LNCAP (cell line): ENCODE measurements around the gene BAAT.

Experiments
- CTCF ChIP-seq: fragments of 450-650 bp; IDR thresholded peaks from 2 replicates; pipeline ENCODE4 v1.5.1; 2017; ENCODE audit warnings: mild to moderate bottlenecking

The BAAT gene

DNA sequence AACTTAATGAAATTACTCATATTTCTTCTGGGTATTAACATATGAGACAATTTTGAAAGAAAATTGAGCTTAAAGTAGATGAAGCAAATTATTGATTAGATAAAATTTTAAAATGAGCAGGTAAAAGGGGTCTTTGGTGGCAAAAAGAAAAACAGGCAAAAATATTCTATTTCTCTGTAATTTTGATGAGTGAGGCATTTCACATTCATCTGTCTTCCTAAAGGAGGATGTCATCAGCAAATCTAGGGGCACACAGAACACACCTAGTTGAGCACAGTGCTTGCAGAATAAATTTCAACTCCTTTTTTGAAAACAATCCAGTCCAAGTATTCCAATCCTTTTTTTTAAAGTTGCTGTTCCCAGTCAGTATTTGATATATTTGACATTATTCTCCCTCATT, 30.0 kb upstream of the BAAT start:
- no peak for TF ChIP-seq CTCF

- no peak for TF ChIP-seq CTCF
Measured at GRCh38 chr9:101409079-101409477, 24.3 kb upstream of the BAAT start.

DNA sequence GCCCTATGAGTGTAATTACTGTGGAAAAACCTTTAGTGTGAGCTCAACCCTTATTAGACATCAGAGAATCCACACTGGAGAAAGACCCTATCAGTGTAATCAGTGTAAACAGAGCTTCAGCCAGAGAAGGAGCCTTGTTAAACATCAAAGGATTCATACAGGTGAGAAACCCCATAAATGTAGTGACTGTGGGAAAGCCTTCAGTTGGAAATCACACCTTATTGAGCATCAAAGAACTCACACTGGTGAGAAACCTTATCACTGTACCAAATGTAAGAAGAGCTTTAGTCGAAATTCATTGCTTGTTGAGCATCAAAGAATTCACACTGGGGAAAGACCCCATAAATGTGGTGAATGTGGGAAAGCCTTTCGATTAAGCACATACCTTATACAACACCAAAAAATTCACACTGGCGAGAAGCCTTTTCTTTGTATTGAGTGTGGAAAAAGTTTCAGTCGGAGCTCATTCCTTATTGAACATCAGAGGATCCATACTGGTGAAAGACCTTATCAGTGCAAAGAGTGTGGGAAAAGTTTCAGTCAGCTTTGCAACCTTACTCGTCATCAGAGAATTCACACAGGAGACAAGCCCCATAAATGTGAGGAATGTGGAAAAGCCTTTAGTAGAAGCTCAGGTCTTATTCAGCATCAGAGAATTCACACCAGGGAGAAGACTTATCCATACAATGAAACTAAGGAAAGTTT, 23.7 kb upstream of the BAAT start:
- TF ChIP-seq CTCF, result no peak

- no peak for TF ChIP-seq CTCF
Measured at GRCh38 chr9:101403516-101404285, 18.9 kb upstream of the BAAT start.

- no peak for TF ChIP-seq CTCF
Measured at GRCh38 chr9:101400120-101400519, 15.3 kb upstream of the BAAT start.

- TF ChIP-seq CTCF, result no peak
Measured at GRCh38 chr9:101399643-101399970, 14.8 kb upstream of the BAAT start.

DNA sequence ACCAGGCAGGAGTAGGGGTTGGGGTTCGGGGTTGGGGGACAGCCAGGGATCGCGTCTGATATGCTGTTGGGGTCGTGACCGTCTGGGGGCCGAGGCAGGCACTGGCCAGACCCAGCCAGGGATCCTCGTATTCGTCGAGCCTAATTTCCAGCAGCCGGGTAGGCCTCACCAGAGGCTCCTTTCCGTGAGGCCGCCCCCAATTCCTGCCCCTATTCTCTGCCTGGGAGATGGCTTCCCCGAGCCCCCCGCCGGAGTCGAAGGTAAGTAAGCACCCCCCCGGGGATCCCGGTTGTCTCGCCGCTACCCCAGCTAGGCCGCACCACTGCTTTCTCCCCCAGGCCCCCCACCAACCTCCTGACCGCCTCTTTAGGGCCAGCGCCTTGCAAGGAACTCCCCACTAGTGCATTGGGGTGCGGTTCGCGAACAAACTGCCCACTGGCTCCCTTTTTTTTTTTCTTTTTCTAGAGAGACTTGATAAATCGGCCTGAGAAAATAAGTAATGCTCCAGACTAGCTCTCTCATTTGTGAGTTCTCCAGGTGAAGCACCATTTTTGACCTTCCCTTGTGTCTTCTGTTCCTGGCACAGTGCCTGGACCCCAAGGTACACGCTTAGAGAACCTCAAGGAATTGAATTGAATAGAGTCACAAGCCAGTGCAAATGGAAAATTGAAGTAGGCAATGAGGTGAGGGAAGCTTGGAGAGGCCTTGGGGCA, 14.3 kb upstream of the BAAT start:
- no peak for TF ChIP-seq CTCF
